Measurements from ENCODE around the gene TMEM222.

The TMEM222 gene

GRCh38 chr1:27361044-27361402 is 39.1 kb downstream of the TMEM222 start:
- Histone ChIP-seq H3K36me3 (ENCODE audit: low read length) (no peaks in the 10 kb centered on the region), H3K9ac (ENCODE audit: low read length) (no peak overlapping the region), H3K27me3 (ENCODE audit: low read length) (no peaks in the 10 kb centered on the region), H3K9me3 (ENCODE audit: insufficient read depth, low read length) (no peaks in the 10 kb centered on the region), H3K9me2 (replicated peaks; ENCODE audit: insufficient read depth, low read length) (no peaks in the 10 kb centered on the region), H2AFZ (ENCODE audit: low read depth, low read length, severe bottlenecking) (no peak overlapping the region), H4K20me1 (ENCODE audit: low read depth, low read length) (no peaks in the 10 kb centered on the region), H3F3A (ENCODE audit: insufficient read depth) (peaks cover 4% of the 10 kb centered on the region; the same call in 1 of the 2 replicates), H3K4me3 (ENCODE audit: insufficient read depth, low read length, poor library complexity, severe bottlenecking) (no peak overlapping the region), H3K79me2 (ENCODE audit: insufficient read depth, low read length) (no peaks in the 10 kb centered on the region), H3K4me2 (ENCODE audit: low read depth, low read length, poor library complexity, severe bottlenecking) (no peak overlapping the region), H3K27ac (ENCODE audit: low read depth, low read length) (no peak overlapping the region)
- TF ChIP-seq CTCF (IDR thresholded peaks at IDR 0.05; ENCODE audit: insufficient read depth, low read length, poor library complexity, severe bottlenecking) (no peak), EZH2phosphoT487 (conservative IDR thresholded peaks at IDR 0.05; ENCODE audit: low read length) (no peak)

DNA sequence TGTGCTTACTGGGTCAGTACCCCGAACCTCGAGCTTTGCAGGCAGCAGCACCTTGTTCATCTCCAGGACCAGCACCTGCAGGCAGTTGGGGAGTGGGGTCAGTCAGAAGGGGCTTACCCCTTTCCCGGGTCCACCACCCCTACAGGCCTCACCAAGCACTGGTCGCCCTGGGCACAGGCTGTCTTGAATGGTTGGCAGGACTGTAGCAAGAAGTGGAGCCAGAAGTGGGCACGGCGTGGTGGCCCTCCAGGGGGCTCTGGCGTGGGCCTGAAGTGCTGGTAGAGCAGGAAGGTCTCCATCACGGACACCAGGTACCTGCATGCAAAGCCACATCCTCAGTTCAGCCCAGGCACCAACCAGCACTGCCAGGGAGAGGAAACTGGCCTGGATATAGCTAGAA is 39.6 kb downstream of the TMEM222 start:
- Histone ChIP-seq H4K20me1 (ENCODE audit: low read depth, low read length) (no peaks in the 10 kb centered on the region), H3K9me3 (ENCODE audit: insufficient read depth, low read length) (no peaks in the 10 kb centered on the region), H3K4me2 (ENCODE audit: low read depth, low read length, poor library complexity, severe bottlenecking) (no peak overlapping the region), H3K79me2 (ENCODE audit: insufficient read depth, low read length) (no peaks in the 10 kb centered on the region), H3K27me3 (ENCODE audit: low read length) (no peaks in the 10 kb centered on the region), H3K4me3 (ENCODE audit: insufficient read depth, low read length, poor library complexity, severe bottlenecking) (no peak overlapping the region), H3K9me2 (replicated peaks; ENCODE audit: insufficient read depth, low read length) (no peaks in the 10 kb centered on the region), H3F3A (ENCODE audit: insufficient read depth) (peaks cover 4% of the 10 kb centered on the region; the same call in 1 of the 2 replicates), H3K36me3 (ENCODE audit: low read length) (no peaks in the 10 kb centered on the region), H3K27ac (ENCODE audit: low read depth, low read length) (no peak overlapping the region), H3K9ac (ENCODE audit: low read length) (no peak overlapping the region), H2AFZ (ENCODE audit: low read depth, low read length, severe bottlenecking) (no peak overlapping the region)
- TF ChIP-seq CTCF (IDR thresholded peaks at IDR 0.05; ENCODE audit: insufficient read depth, low read length, poor library complexity, severe bottlenecking) = no peak
- no peak for TF ChIP-seq EZH2phosphoT487 (conservative IDR thresholded peaks at IDR 0.05; ENCODE audit: low read length)

GRCh38 chr1:27363766-27364695 is 42.1 kb downstream of the TMEM222 start:
- Histone ChIP-seq H3K9ac (ENCODE audit: low read length) (no peak overlapping the region), H3K36me3 (ENCODE audit: low read length) (no peaks in the 10 kb centered on the region), H3K9me2 (replicated peaks; ENCODE audit: insufficient read depth, low read length) (no peaks in the 10 kb centered on the region), H3K27me3 (ENCODE audit: low read length) (no peaks in the 10 kb centered on the region), H3K4me3 (ENCODE audit: insufficient read depth, low read length, poor library complexity, severe bottlenecking) (no peak overlapping the region), H3F3A (ENCODE audit: insufficient read depth) (peaks cover 4% of the 10 kb centered on the region; the same call in 1 of the 2 replicates), H3K27ac (ENCODE audit: low read depth, low read length) (no peak overlapping the region), H2AFZ (ENCODE audit: low read depth, low read length, severe bottlenecking) (no peak overlapping the region), H4K20me1 (ENCODE audit: low read depth, low read length) (no peaks in the 10 kb centered on the region), H3K79me2 (ENCODE audit: insufficient read depth, low read length) (no peaks in the 10 kb centered on the region), H3K4me2 (ENCODE audit: low read depth, low read length, poor library complexity, severe bottlenecking) (no peak overlapping the region), H3K9me3 (ENCODE audit: insufficient read depth, low read length) (no peaks in the 10 kb centered on the region)
- no peak for TF ChIP-seq CTCF (IDR thresholded peaks at IDR 0.05; ENCODE audit: insufficient read depth, low read length, poor library complexity, severe bottlenecking)
- TF ChIP-seq EZH2phosphoT487 (conservative IDR thresholded peaks at IDR 0.05; ENCODE audit: low read length) = no peak
